Measurements from ENCODE around the gene SYNJ1. TPM values are rescaled to one million over a fixed set of nuclear protein-coding genes. Genes with fewer than 3 reads are reported as not detected.

Gene SYNJ1
- total RNA-seq, 2 donors from 2014 or later, result 6.0 to 12.2 TPM

GRCh38 chr21:32728848-32729247, 1.0 kb upstream of the SYNJ1 start:
- Histone ChIP-seq H3K9ac (ENCODE audit: extremely low read depth, low read length, poor library complexity, severe bottlenecking) (no peak overlapping the region), H3K27me3 (ENCODE audit: control insufficient read depth, insufficient read depth, low read length, poor library complexity, severe bottlenecking) (no peaks in the 10 kb centered on the region), H3K4me3 (ENCODE audit: low read length) (peak overlapping the region; percentile 100), H3K36me3 (ENCODE audit: control insufficient read depth, insufficient read depth, low read length) (peaks cover 11% of the 10 kb centered on the region), H3K4me1 (ENCODE audit: control insufficient read depth, insufficient read depth, low read length) (no peaks in the 10 kb centered on the region), H3K27ac (ENCODE audit: low read depth, low read length) (no peak overlapping the region), H3K9me3 (ENCODE audit: control insufficient read depth, low read length) (no peaks in the 10 kb centered on the region)
- 82 to 93% methylated on average over 3 of the region's 3 CpGs for WGBS, 2 experiments (ENCODE audit: insufficient coverage in 1 of 2, insufficient read length in 1 of 2)
- DNase-seq, result no peak
- Mint-ChIP-seq H3K27me3 (ENCODE audit: insufficient read depth) (no peaks in the 10 kb centered on the region), H3K9me3 (no peaks in the 10 kb centered on the region), H3K36me3 (ENCODE audit: low read depth) (peaks cover 17% of the 10 kb centered on the region), H3K4me1 (peaks cover 22% of the 10 kb centered on the region), H3K4me3 (peak overlapping the region; percentile 81), H3K27ac (no peak overlapping the region)
- no peak for TF ChIP-seq CTCF (conservative IDR thresholded peaks at IDR 0.05)

GRCh38 chr21:32728456-32728839, 635 bp upstream of the SYNJ1 start:
- peak overlapping the region; percentile 80 for H3K27ac Mint-ChIP-seq
- peaks cover 17% of the 10 kb centered on the region for H3K36me3 Mint-ChIP-seq (ENCODE audit: low read depth)
- DNase-seq, result no peak
- no peaks in the 10 kb centered on the region for H3K27me3 Mint-ChIP-seq (ENCODE audit: insufficient read depth)
- H3K4me3 Mint-ChIP-seq, result peak overlapping the region; percentile 81
- no peak for TF ChIP-seq CTCF (conservative IDR thresholded peaks at IDR 0.05)
- Histone ChIP-seq H3K27ac (ENCODE audit: low read depth, low read length) (peak overlapping the region; percentile 54), H3K4me3 (ENCODE audit: low read length) (peak overlapping the region; percentile 100), H3K27me3 (ENCODE audit: control insufficient read depth, insufficient read depth, low read length, poor library complexity, severe bottlenecking) (no peaks in the 10 kb centered on the region), H3K9me3 (ENCODE audit: control insufficient read depth, low read length) (no peaks in the 10 kb centered on the region), H3K9ac (ENCODE audit: extremely low read depth, low read length, poor library complexity, severe bottlenecking) (peak overlapping the region; percentile 14), H3K4me1 (ENCODE audit: control insufficient read depth, insufficient read depth, low read length) (no peaks in the 10 kb centered on the region), H3K36me3 (ENCODE audit: control insufficient read depth, insufficient read depth, low read length) (peaks cover 7% of the 10 kb centered on the region)
- no peaks in the 10 kb centered on the region for H3K9me3 Mint-ChIP-seq
- H3K4me1 Mint-ChIP-seq, result peaks cover 22% of the 10 kb centered on the region
- 12 to 14% methylated on average over 12 to 13 of the region's 13 CpGs for whole genome bisulfite sequencing, 2 experiments (ENCODE audit: insufficient coverage in 1 of 2, insufficient read length in 1 of 2)

GRCh38 chr21:32726839-32727686, 750 bp downstream of the SYNJ1 start:
- H3K36me3 ChIP-seq (ENCODE audit: control insufficient read depth, insufficient read depth, low read length), result no peaks in the 10 kb centered on the region
- H3K27ac ChIP-seq (ENCODE audit: low read depth, low read length), result no peak overlapping the region
- no peaks in the 10 kb centered on the region for H3K27me3 ChIP-seq (ENCODE audit: control insufficient read depth, insufficient read depth, low read length, poor library complexity, severe bottlenecking)
- peak overlapping the region; percentile 100 for H3K4me3 ChIP-seq (ENCODE audit: low read length)
- Mint-ChIP-seq H3K9me3 (no peaks in the 10 kb centered on the region), H3K27ac (peak overlapping the region; percentile 52), H3K4me3 (peak overlapping the region; percentile 81), H3K27me3 (ENCODE audit: insufficient read depth) (no peaks in the 10 kb centered on the region), H3K36me3 (ENCODE audit: low read depth) (peaks cover 12% of the 10 kb centered on the region), H3K4me1 (peaks cover 17% of the 10 kb centered on the region)
- peak; percentile 63 for DNase-seq
- peak overlapping the region; percentile 68 for H3K9ac ChIP-seq (ENCODE audit: extremely low read depth, low read length, poor library complexity, severe bottlenecking)
- WGBS, 2 experiments (ENCODE audit: insufficient coverage in 1 of 2, insufficient read length in 1 of 2), result 1 to 2% methylated on average over 25 to 42 of the region's 42 CpGs
- no peaks in the 10 kb centered on the region for H3K4me1 ChIP-seq (ENCODE audit: control insufficient read depth, insufficient read depth, low read length)
- no peak for TF ChIP-seq CTCF (conservative IDR thresholded peaks at IDR 0.05)
- H3K9me3 ChIP-seq (ENCODE audit: control insufficient read depth, low read length), result no peaks in the 10 kb centered on the region
